DND-41 (cell line): ENCODE measurements around the gene XYLT1.

Source experiments
- CTCF ChIP-seq: IDR thresholded peaks from 2 replicates; pipeline ENCODE4 v1.5.1; 2012; ENCODE audit warnings: borderline replicate concordance, low read length, moderate library complexity, mild to moderate bottlenecking; ENCODE audit not compliant: poor library complexity, severe bottlenecking; ENCODE audit errors: extremely low read depth
- EZH2 ChIP-seq: IDR thresholded peaks from 3 replicates; pipeline ENCODE4 v1.6.1; 2012; ENCODE audit warnings: borderline replicate concordance, low read depth, mild to moderate bottlenecking, moderate library complexity, low read length, inconsistent platforms; ENCODE audit not compliant: severe bottlenecking

- no peak for TF ChIP-seq CTCF
- TF ChIP-seq EZH2 = no peak
These were observed 277.1 kb downstream of the XYLT1 start for GRCh38 chr16:17193566-17194100.
